ENCODE measurements around the gene TANGO6.
"Not testable (repeated sequence)": the region's sequence is repeated elsewhere in the genome, so short reads cannot be mapped to it uniquely, and the experiment has no call there.

Gene TANGO6

GRCh38 chr16:69108064-69108904, 265.0 kb downstream of the TANGO6 start:
- DNase-seq: no peak

- no peak for DNase-seq
Observed at GRCh38 chr16:69108905-69109252, 265.5 kb downstream of the TANGO6 start.

- no peak for DNase-seq
Observed at GRCh38 chr16:69109486-69110270, 266.3 kb downstream of the TANGO6 start.

GRCh38 chr16:69110406-69110805, 267.1 kb downstream of the TANGO6 start:
- DNase-seq: no peak

GRCh38 chr16:69111216-69111875, 268.0 kb downstream of the TANGO6 start:
- no peak for DNase-seq

GRCh38 chr16:69111876-69112230, 268.5 kb downstream of the TANGO6 start:
- no peak for DNase-seq

- peak; percentile 38 for DNase-seq
Observed at GRCh38 chr16:69112285-69113129, 269.2 kb downstream of the TANGO6 start.

GRCh38 chr16:69113216-69113615, 269.9 kb downstream of the TANGO6 start:
- no peak for DNase-seq

GRCh38 chr16:69114346-69114975, 271.1 kb downstream of the TANGO6 start:
- DNase-seq: no peak

- DNase-seq: no peak
Observed at GRCh38 chr16:69114976-69115355, 271.6 kb downstream of the TANGO6 start.

- DNase-seq: no peak
Observed at GRCh38 chr16:69115361-69115760, 272.0 kb downstream of the TANGO6 start.

GRCh38 chr16:69115837-69116236, 272.5 kb downstream of the TANGO6 start:
- no peak for DNase-seq

GRCh38 chr16:69116256-69116875, 273.0 kb downstream of the TANGO6 start:
- no peak for DNase-seq

- no peak for DNase-seq
Observed at GRCh38 chr16:69116906-69117305, 273.6 kb downstream of the TANGO6 start.

GRCh38 chr16:69118468-69118867, 275.1 kb downstream of the TANGO6 start:
- no peak for DNase-seq

GRCh38 chr16:69118994-69119393, 275.7 kb downstream of the TANGO6 start:
- no peak for DNase-seq

- DNase-seq: no peak
Observed at GRCh38 chr16:69119536-69119935, 276.2 kb downstream of the TANGO6 start.

GRCh38 chr16:69120096-69120664, 276.8 kb downstream of the TANGO6 start:
- no peak for DNase-seq

- DNase-seq: peak; percentile 67
Observed at GRCh38 chr16:69123910-69124309, 280.6 kb downstream of the TANGO6 start.

- not testable (repeated sequence) for DNase-seq
Observed at GRCh38 chr16:69124406-69124805, 281.1 kb downstream of the TANGO6 start.

GRCh38 chr16:69124961-69125360, 281.6 kb downstream of the TANGO6 start:
- DNase-seq: not testable (repeated sequence)
